ENCODE data around the gene XRCC5. TPM values are rescaled to one million over a fixed set of nuclear protein-coding genes. Genes with fewer than 3 reads are reported as not detected.

XRCC5 gene
- total and polyA plus RNA-seq, 10 of the 15 experiments (the other 5 are each of a cell fraction or from before 2014, with no cell fraction given): 259 to 815 (median 530) TPM

- no peak overlapping the region for H3K27ac ChIP-seq (ENCODE audit: control insufficient read depth, insufficient read depth)
- H3K36me3 ChIP-seq (ENCODE audit: control insufficient read depth in 2 of 2, insufficient read depth in 2 of 2, low read length in 1 of 2): no peaks in the 10 kb centered on the region
- ATAC-seq (peak; percentile 32; the same call in 1 of the 3 replicates), FAIRE-seq (no peak), DNase-seq (ENCODE audit: low read depth, low spot score) (no peak)
- no peak overlapping the region for H3K9ac ChIP-seq (ENCODE audit: control insufficient read depth, insufficient read depth, low read length)
- TF ChIP-seq ATF7 (IDR thresholded peaks at IDR 0.05; ENCODE audit: low read depth) (no peak), CBX3 (IDR thresholded peaks at IDR 0.05; ENCODE audit: borderline replicate concordance, low read depth) (no peak), CREB1 (IDR thresholded peaks at IDR 0.05; ENCODE audit: low read depth) (peak; percentile 43; the same call in 1 of the 2 replicates)
- ChIA-PET RAD21 (ENCODE audit: unreplicated experiment) (no interaction called here), SMC1A (ENCODE audit: uncharacterized antibody, unreplicated experiment) (no interaction called here), CTCF (no interaction called here), POLR2A (no interaction called here)
- 53% methylated on average over 3 of the region's 3 CpGs for WGBS (ENCODE audit: insufficient coverage, insufficient replicate concordance, low lambda C conversion rate, missing lambda C conversion rate)
- in situ Hi-C loops (cut with MboI): no loop called here
- BruUV-seq (replicated peaks): no TSS peak
- no peaks in the 10 kb centered on the region for H3K9me3 ChIP-seq (replicated peaks; ENCODE audit: control insufficient read depth, insufficient read depth, low read length)
- H3K79me2 ChIP-seq (ENCODE audit: control insufficient read depth, insufficient read depth, low read length): no peaks in the 10 kb centered on the region
- H3K4me3 ChIP-seq: no peak overlapping the region
- H3K4me2 ChIP-seq (ENCODE audit: control insufficient read depth, insufficient read depth): no peak overlapping the region
- H3K4me1 ChIP-seq (ENCODE audit: control insufficient read depth, insufficient read depth, low read length): no peaks in the 10 kb centered on the region
- no peak overlapping the region for H2AFZ ChIP-seq (ENCODE audit: control insufficient read depth, low read depth, low read length)
- no peaks in the 10 kb centered on the region for H3K27me3 ChIP-seq (replicated peaks in 1 of 2; ENCODE audit: control insufficient read depth in 2 of 2, insufficient read depth in 2 of 2, low read length in 1 of 2)
- H4K20me1 ChIP-seq (ENCODE audit: control insufficient read depth, insufficient read depth): no peaks in the 10 kb centered on the region
- intact Hi-C loops (cut with micrococcal nuclease; ENCODE audit: unreplicated experiment): no loop called here
These were observed 137.6 kb downstream of the XRCC5 start for GRCh38 chr2:216246766-216247165.

Other genes with a start within 250 kb of the XRCC5 start
- 39.0 and 40.9 TPM in 2 replicates for gene MREG, start 95.8 kb upstream of the XRCC5 start, total RNA-seq (2014; rRNA removed)
- gene MREG, start 95.8 kb upstream of the XRCC5 start, total RNA-seq (2014; rRNA removed; fragmentation: Illumina TruSeq; extraction: Trizol): 27.9 and 28.5 TPM in 2 replicates
- 45.0 and 46.3 TPM in 2 replicates for gene MREG, start 95.8 kb upstream of the XRCC5 start, total RNA-seq (2021)
- gene MREG, start 95.8 kb upstream of the XRCC5 start, polyA plus RNA-seq (2011; rRNA removed): 31.9 and 47.2 TPM in 2 replicates
- 23.8 and 30.2 TPM in 2 replicates for gene MREG, start 95.8 kb upstream of the XRCC5 start, polyA plus RNA-seq (2014; fragmentation: Illumina TruSeq; extraction: Trizol)
- gene MREG, start 95.8 kb upstream of the XRCC5 start, polyA plus RNA-seq (2014; fragmentation: Nextera tagmentation; extraction: Ambion mirVana): 10 to 100 TPM; 16.8 to 21.3 TPM
- gene MREG, start 95.8 kb upstream of the XRCC5 start, polyA plus RNA-seq (2014; rRNA removed): 34.1 and 34.5 TPM in 2 replicates
- 10 to 100 TPM in 1 of 2 experiments, 1 to 10 TPM in 1; 6.9 to 28.6 TPM for gene MREG, start 95.8 kb upstream of the XRCC5 start, polyA plus RNA-seq (2016; fragmentation: Nextera tagmentation; extraction: Ambion mirVana)
- gene PECR, start 27.5 kb upstream of the XRCC5 start, total RNA-seq (2014; rRNA removed): 25.6 and 36.2 TPM in 2 replicates
- gene PECR, start 27.5 kb upstream of the XRCC5 start, total RNA-seq (2014; rRNA removed; fragmentation: Illumina TruSeq; extraction: Trizol): 25.7 and 27.5 TPM in 2 replicates
- 20.4 and 25.3 TPM in 2 replicates for gene PECR, start 27.5 kb upstream of the XRCC5 start, total RNA-seq (2021)
- gene PECR, start 27.5 kb upstream of the XRCC5 start, polyA plus RNA-seq (2011; rRNA removed): 30.4 and 36.8 TPM in 2 replicates
- 28.8 and 30.2 TPM in 2 replicates for gene PECR, start 27.5 kb upstream of the XRCC5 start, polyA plus RNA-seq (2014; fragmentation: Illumina TruSeq; extraction: Trizol)
- 10 to 100 TPM in 1 of 2 experiments, 1 to 10 TPM in 1; 7.6 to 10.4 TPM for gene PECR, start 27.5 kb upstream of the XRCC5 start, polyA plus RNA-seq (2014; fragmentation: Nextera tagmentation; extraction: Ambion mirVana)
- gene PECR, start 27.5 kb upstream of the XRCC5 start, polyA plus RNA-seq (2014; rRNA removed): 26.1 and 37.4 TPM in 2 replicates
- 10 to 100 TPM; 22.4 to 27.8 TPM for gene PECR, start 27.5 kb upstream of the XRCC5 start, polyA plus RNA-seq (2016; fragmentation: Nextera tagmentation; extraction: Ambion mirVana)
- gene TMEM169, start 27.4 kb upstream of the XRCC5 start, total RNA-seq (2014; rRNA removed): 1.4 and 1.6 TPM in 2 replicates
- gene TMEM169, start 27.4 kb upstream of the XRCC5 start, total RNA-seq (2014; rRNA removed; fragmentation: Illumina TruSeq; extraction: Trizol): 2.5 TPM in 2 replicates
- gene TMEM169, start 27.4 kb upstream of the XRCC5 start, total RNA-seq (2021): 2.4 and 2.7 TPM in 2 replicates
- 0.13 and 0.23 TPM in 2 replicates for gene TMEM169, start 27.4 kb upstream of the XRCC5 start, polyA plus RNA-seq (2011; rRNA removed)
- 2.3 and 2.8 TPM in 2 replicates for gene TMEM169, start 27.4 kb upstream of the XRCC5 start, polyA plus RNA-seq (2014; fragmentation: Illumina TruSeq; extraction: Trizol)
- gene TMEM169, start 27.4 kb upstream of the XRCC5 start, polyA plus RNA-seq (2014; fragmentation: Nextera tagmentation; extraction: Ambion mirVana): 1 to 10 TPM in 1 of 2 experiments, under 1 TPM in 1; 0.57 to 1.2 TPM
- 1.5 and 3.2 TPM in 2 replicates for gene TMEM169, start 27.4 kb upstream of the XRCC5 start, polyA plus RNA-seq (2014; rRNA removed)
- 1 to 10 TPM; 2.1 to 3.1 TPM for gene TMEM169, start 27.4 kb upstream of the XRCC5 start, polyA plus RNA-seq (2016; fragmentation: Nextera tagmentation; extraction: Ambion mirVana)

Measured in GM12878 (cell line).